Posterior cingulate gyrus (tissue), 11 donors: ENCODE measurements around the gene NCAPD2.
"Not testable (repeated sequence)": the region's sequence is repeated elsewhere in the genome, so short reads cannot be mapped to it uniquely, and the experiment has no call there.

Source experiments
- DNase-seq, 10 donors: peaks; one replicate each; pipeline versions ENCODE4 v3.0.0 to v3.0.0-alpha.2; 2020 to 2021; ENCODE audit warnings: mixed read lengths in 3 of 10
- intact Hi-C: fragments of 100-400 bp; cut with DNase I; formaldehyde crosslinking; loops from one replicate; pipeline ENCODE4 v1.15.1; 2023

Gene NCAPD2

GRCh38 chr12:6461401-6462233, 32.3 kb upstream of the NCAPD2 start:
- DNase-seq, result peak in 6 of 10 donors; percentile 23 to 91 (median 39)
- intact Hi-C loops, result no loop called here

- no peak for DNase-seq
- intact Hi-C loops, result no loop called here
Observed at GRCh38 chr12:6462234-6462995, 31.5 kb upstream of the NCAPD2 start.

GRCh38 chr12:6463216-6463615, 30.7 kb upstream of the NCAPD2 start:
- no peak for DNase-seq
- intact Hi-C loops, result no loop called here

GRCh38 chr12:6463858-6464257, 30.0 kb upstream of the NCAPD2 start:
- intact Hi-C loops, result no loop called here
- DNase-seq, result no peak

- intact Hi-C loops, result no loop called here
- no peak for DNase-seq
Observed at GRCh38 chr12:6464531-6464930, 29.4 kb upstream of the NCAPD2 start.

- DNase-seq, result peak in 2 of 10 donors; percentile 33 to 45
- intact Hi-C loops, result loop anchor here (1.0 kb wide), 1 partner anchor 42 kb away; no protein-coding TSS in a partner anchor
Observed at GRCh38 chr12:6465467-6466183, 28.3 kb upstream of the NCAPD2 start.

- intact Hi-C loops, result no loop called here
- DNase-seq, result no peak
Observed at GRCh38 chr12:6466184-6466573, 27.7 kb upstream of the NCAPD2 start.

GRCh38 chr12:6466751-6467150, 27.2 kb upstream of the NCAPD2 start:
- intact Hi-C loops, DNase-seq: not testable (repeated sequence)

GRCh38 chr12:6467571-6468282, 26.2 kb upstream of the NCAPD2 start:
- DNase-seq, intact Hi-C loops: not testable (repeated sequence)

- intact Hi-C loops, result no loop called here
- DNase-seq, result no peak
Observed at GRCh38 chr12:6468283-6468575, 25.7 kb upstream of the NCAPD2 start.

- DNase-seq, result no peak
- intact Hi-C loops, result no loop called here
Observed at GRCh38 chr12:6469092-6469491, 24.8 kb upstream of the NCAPD2 start.

GRCh38 chr12:6469609-6470374, 24.1 kb upstream of the NCAPD2 start:
- intact Hi-C loops, result loop anchor here (1.0 kb wide), 1 partner anchor 65 kb away; the partner anchor contains the start of gene GAPDH
- no peak for DNase-seq

GRCh38 chr12:6470375-6471163, 23.3 kb upstream of the NCAPD2 start, which contains the start of gene VAMP1:
TSS of gene VAMP1 (minus strand) at chr12:6470677. CDS start at chr12:6470531, 146 bp downstream.
- intact Hi-C loops, result loop anchor here (1.0 kb wide), 2 partner anchors 23 to 64 kb away; partner anchors contain the start of genes GAPDH and MRPL51
- DNase-seq, result peak; percentile 99 to 100 (median 100)

- intact Hi-C loops, result loop anchor here (1.0 kb wide), 1 partner anchor 21 kb away; the partner anchor contains the start of gene MRPL51
- no peak for DNase-seq
Observed at GRCh38 chr12:6471989-6472360, 21.9 kb upstream of the NCAPD2 start.

GRCh38 chr12:6472491-6472890, 21.4 kb upstream of the NCAPD2 start:
- intact Hi-C loops, result no loop called here
- DNase-seq, result peak in 1 of 10 donors; percentile 58

- DNase-seq, result peak in 1 of 10 donors; percentile 76
- intact Hi-C loops, result not testable (repeated sequence)
Observed at GRCh38 chr12:6475233-6475975, 18.5 kb upstream of the NCAPD2 start.

- DNase-seq, result no peak
- intact Hi-C loops, result no loop called here
Observed at GRCh38 chr12:6476489-6476888, 17.4 kb upstream of the NCAPD2 start.
